ENCODE measurements around the gene SPOCK2. TPM values are rescaled to one million over a fixed set of nuclear protein-coding genes. Genes with fewer than 3 reads are reported as not detected.
A peak's percentile ranks its signal among the peaks of the same experiment; 100 is the strongest.

Gene SPOCK2
- total and polyA plus RNA-seq, 5 donors, result 4.9 to 12.8 (median 7.8) TPM

GRCh38 chr10:72012796-72013195 is 75.6 kb downstream of the SPOCK2 start:
- peaks cover 47% of the 10 kb centered on the region for H3K4me1 ChIP-seq (ENCODE audit: control insufficient read depth, insufficient read depth, low read length)
- no peaks in the 10 kb centered on the region for H3K27me3 ChIP-seq (ENCODE audit: control insufficient read depth, insufficient read depth)
- intact Hi-C loops (cut with DNase I), result no loop called here
- 73% methylated on average over 7 of the region's 7 CpGs for WGBS
- no peak overlapping the region for H3K4me3 ChIP-seq (ENCODE audit: low read length)
- no peaks in the 10 kb centered on the region for H3K9me3 ChIP-seq (ENCODE audit: control insufficient read depth, low read length)
- H3K27ac ChIP-seq (ENCODE audit: low read length), result peak overlapping the region; percentile 32
- DNase-seq (no peak), ATAC-seq (no peak)

- Histone ChIP-seq H3K4me1 (ENCODE audit: control insufficient read depth, insufficient read depth, low read length) (peaks cover 43% of the 10 kb centered on the region), H3K27ac (ENCODE audit: low read length) (peak overlapping the region; percentile 16), H3K27me3 (ENCODE audit: control insufficient read depth, insufficient read depth) (no peaks in the 10 kb centered on the region), H3K9me3 (ENCODE audit: control insufficient read depth, low read length) (no peaks in the 10 kb centered on the region), H3K4me3 (ENCODE audit: low read length) (no peak overlapping the region)
- DNase-seq (no peak), ATAC-seq (no peak)
- 92% methylated on average over 7 of the region's 7 CpGs for WGBS
- intact Hi-C loops (cut with DNase I), result no loop called here
Measured at GRCh38 chr10:72011976-72012512, 76.3 kb downstream of the SPOCK2 start.

- H3K27ac ChIP-seq (ENCODE audit: low read length), result peak overlapping the region; percentile 12
- DNase-seq (peak in 1 of 3 donors; percentile 26), ATAC-seq (no peak)
- no peak overlapping the region for H3K4me3 ChIP-seq (ENCODE audit: low read length)
- WGBS, result 93% methylated on average over 8 of the region's 8 CpGs
- peaks cover 40% of the 10 kb centered on the region for H3K4me1 ChIP-seq (ENCODE audit: control insufficient read depth, insufficient read depth, low read length)
- H3K9me3 ChIP-seq (ENCODE audit: control insufficient read depth, low read length), result no peaks in the 10 kb centered on the region
- intact Hi-C loops (cut with DNase I), result no loop called here
- H3K27me3 ChIP-seq (ENCODE audit: control insufficient read depth, insufficient read depth), result no peaks in the 10 kb centered on the region
Measured at GRCh38 chr10:72011468-72011867, 76.9 kb downstream of the SPOCK2 start.

GRCh38 chr10:72011016-72011415 is 77.3 kb downstream of the SPOCK2 start:
- no peak for ATAC-seq
- WGBS, result 94% methylated on average over 9 of the region's 9 CpGs
- Histone ChIP-seq H3K27me3 (ENCODE audit: control insufficient read depth, insufficient read depth) (no peaks in the 10 kb centered on the region), H3K4me3 (ENCODE audit: low read length) (no peak overlapping the region), H3K27ac (ENCODE audit: low read length) (no peak overlapping the region), H3K4me1 (ENCODE audit: control insufficient read depth, insufficient read depth, low read length) (peaks cover 38% of the 10 kb centered on the region), H3K9me3 (ENCODE audit: control insufficient read depth, low read length) (no peaks in the 10 kb centered on the region)
- peak in 1 of 3 donors; percentile 15 for DNase-seq
- intact Hi-C loops (cut with DNase I), result no loop called here

- DNase-seq (peak in 1 of 3 donors; percentile 56), ATAC-seq (no peak)
- no peak overlapping the region for H3K4me3 ChIP-seq (ENCODE audit: low read length)
- peak overlapping the region; percentile 90 for H3K27ac ChIP-seq (ENCODE audit: low read length)
- WGBS, result 61% methylated on average over 7 of the region's 7 CpGs
- H3K27me3 ChIP-seq (ENCODE audit: control insufficient read depth, insufficient read depth), result no peaks in the 10 kb centered on the region
- no peaks in the 10 kb centered on the region for H3K9me3 ChIP-seq (ENCODE audit: control insufficient read depth, low read length)
- intact Hi-C loops (cut with DNase I), result no loop called here
- H3K4me1 ChIP-seq (ENCODE audit: control insufficient read depth, insufficient read depth, low read length), result peaks cover 38% of the 10 kb centered on the region
Measured at GRCh38 chr10:72010234-72010973, 77.9 kb downstream of the SPOCK2 start.

GRCh38 chr10:72009425-72010081 is 78.8 kb downstream of the SPOCK2 start:
- ATAC-seq, result peak; percentile 89 to 92
- Histone ChIP-seq H3K9me3 (ENCODE audit: control insufficient read depth, low read length) (no peaks in the 10 kb centered on the region), H3K4me3 (ENCODE audit: low read length) (no peak overlapping the region), H3K27me3 (ENCODE audit: control insufficient read depth, insufficient read depth) (no peaks in the 10 kb centered on the region), H3K27ac (ENCODE audit: low read length) (peak overlapping the region; percentile 90), H3K4me1 (ENCODE audit: control insufficient read depth, insufficient read depth, low read length) (peaks cover 35% of the 10 kb centered on the region)
- intact Hi-C loops (cut with DNase I), result no loop called here
- WGBS, result 16% methylated on average over 12 of the region's 12 CpGs
- DNase-seq, result peak; percentile 93 to 96 (median 95)

GRCh38 chr10:72009051-72009424 is 79.3 kb downstream of the SPOCK2 start:
- no peak overlapping the region for H3K4me3 ChIP-seq (ENCODE audit: low read length)
- DNase-seq, result no peak
- ATAC-seq, result no peak
- peak overlapping the region; percentile 90 for H3K27ac ChIP-seq (ENCODE audit: low read length)
- peaks cover 32% of the 10 kb centered on the region for H3K4me1 ChIP-seq (ENCODE audit: control insufficient read depth, insufficient read depth, low read length)
- no peaks in the 10 kb centered on the region for H3K9me3 ChIP-seq (ENCODE audit: control insufficient read depth, low read length)
- intact Hi-C loops (cut with DNase I), result no loop called here
- no peaks in the 10 kb centered on the region for H3K27me3 ChIP-seq (ENCODE audit: control insufficient read depth, insufficient read depth)
- 29% methylated on average over 9 of the region's 9 CpGs for WGBS

Other genes with a start within 250 kb of the SPOCK2 start
- 1,000 to 10,000 TPM; 1,345 to 1,678 (median 1,522) TPM for gene PSAP, start 237.3 kb downstream of the SPOCK2 start, total RNA-seq
- 897 TPM for gene PSAP, start 237.3 kb downstream of the SPOCK2 start, polyA plus RNA-seq
- gene CHST3, start 124.2 kb downstream of the SPOCK2 start, total RNA-seq, result 10 to 100 TPM; 19.8 to 37.0 (median 23.3) TPM
- gene CHST3, start 124.2 kb downstream of the SPOCK2 start, polyA plus RNA-seq, result 14.9 TPM
- gene ANAPC16, start 127.5 kb upstream of the SPOCK2 start, total RNA-seq, result 100 to 1,000 TPM; 190 to 236 (median 223) TPM
- 287 TPM for gene ANAPC16, start 127.5 kb upstream of the SPOCK2 start, polyA plus RNA-seq
- 10 to 100 TPM; 27.6 to 37.9 (median 32.8) TPM for gene ASCC1, start 127.7 kb upstream of the SPOCK2 start, total RNA-seq
- gene ASCC1, start 127.7 kb upstream of the SPOCK2 start, polyA plus RNA-seq, result 26.0 TPM
- gene DDIT4, start 185.4 kb upstream of the SPOCK2 start, total RNA-seq, result 100 to 1,000 TPM in 1 of 4 donors, 10 to 100 TPM in 3; 33.0 to 113 (median 76.5) TPM
- 53.6 TPM for gene DDIT4, start 185.4 kb upstream of the SPOCK2 start, polyA plus RNA-seq